ENCODE results near the gene MTHFD2.
"Not testable (repeated sequence)": the region's sequence is repeated elsewhere in the genome, so short reads cannot be mapped to it uniquely, and the experiment has no call there.

MTHFD2 gene

DNA sequence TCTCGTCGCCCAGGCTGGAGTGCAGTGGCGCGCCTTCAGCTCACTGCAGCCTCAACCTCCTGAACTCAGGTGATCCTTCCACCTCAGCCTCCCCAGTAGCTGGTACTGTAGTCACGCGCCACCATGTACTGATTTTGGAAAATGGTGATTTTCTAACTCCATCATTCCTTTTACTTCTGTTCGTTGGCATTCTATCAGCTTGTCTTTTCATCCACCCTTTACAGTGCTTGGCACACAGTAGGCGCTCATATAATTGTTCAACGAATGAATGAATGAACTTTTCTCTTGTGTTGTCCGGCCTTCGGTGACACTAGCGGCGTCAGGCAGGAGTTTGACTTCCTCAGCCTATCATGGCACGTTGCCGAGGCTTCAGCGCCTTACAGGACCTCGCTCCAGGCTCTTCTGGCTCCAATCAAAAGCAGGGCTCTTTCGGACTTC, 373 bp upstream of the MTHFD2 start:
- DNase-seq, result no peak

DNA sequence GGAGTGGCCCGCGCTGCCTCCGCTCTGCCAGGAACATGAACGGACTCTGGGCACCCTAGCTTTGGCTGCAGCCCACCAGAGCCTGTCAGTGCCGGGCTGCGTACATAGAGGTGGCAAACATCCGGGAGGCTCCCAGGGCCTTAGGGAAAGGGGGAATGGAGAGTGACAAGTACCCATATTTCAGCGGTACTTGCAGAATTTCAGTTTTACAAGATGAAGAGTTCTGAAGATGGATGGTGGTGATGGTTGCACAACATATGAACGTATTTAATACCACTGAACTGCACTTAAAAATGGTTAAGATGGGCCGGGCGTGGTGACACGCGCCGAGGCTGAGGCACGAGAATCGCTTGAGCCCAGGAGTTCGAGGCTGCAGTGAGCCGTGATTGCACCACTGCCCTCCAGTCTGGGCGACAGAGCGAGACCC, 873 bp downstream of the MTHFD2 start:
- no peak for DNase-seq

DNA sequence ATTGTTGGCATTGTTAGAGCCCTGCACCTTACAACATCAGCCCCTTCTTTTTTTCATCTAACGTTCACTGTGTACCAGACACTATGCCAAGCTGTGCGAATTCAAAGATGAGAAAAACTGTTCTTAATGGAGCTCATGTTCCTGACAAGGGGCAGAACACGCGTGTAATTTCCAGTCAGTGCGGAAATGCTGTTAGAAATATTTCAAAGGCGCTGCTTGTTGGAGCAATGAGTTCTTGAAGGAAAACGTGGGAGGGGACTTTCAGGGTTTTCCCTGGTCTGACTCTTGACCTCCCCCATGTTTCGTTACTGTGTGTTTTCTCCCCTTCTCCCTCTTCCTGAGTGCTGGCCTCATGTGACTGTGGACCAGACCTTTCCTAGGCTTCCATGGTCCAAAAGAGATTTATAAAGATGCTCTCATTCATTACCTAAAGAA, 1.5 kb downstream of the MTHFD2 start:
- no peak for DNase-seq

DNA sequence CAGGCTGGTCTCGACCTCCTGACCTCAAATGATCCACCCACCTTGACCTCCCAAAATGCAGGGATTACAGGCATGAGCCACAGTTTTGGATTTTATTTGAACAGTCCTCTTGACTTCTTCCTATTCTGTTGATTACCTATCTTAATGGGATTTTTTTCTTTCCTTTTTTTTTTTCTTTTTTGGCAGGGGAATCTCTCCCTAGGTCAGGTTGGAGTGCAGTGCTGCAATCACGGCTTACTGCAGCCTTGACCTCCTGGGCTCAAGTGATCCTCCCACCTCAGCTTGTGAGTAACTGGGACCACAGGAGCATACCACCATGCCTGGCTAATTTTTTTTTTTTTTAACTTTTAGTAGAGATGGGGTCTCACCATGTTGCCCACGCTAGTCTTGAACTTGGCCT, 2.8 kb downstream of the MTHFD2 start:
- DNase-seq, result no peak

DNA sequence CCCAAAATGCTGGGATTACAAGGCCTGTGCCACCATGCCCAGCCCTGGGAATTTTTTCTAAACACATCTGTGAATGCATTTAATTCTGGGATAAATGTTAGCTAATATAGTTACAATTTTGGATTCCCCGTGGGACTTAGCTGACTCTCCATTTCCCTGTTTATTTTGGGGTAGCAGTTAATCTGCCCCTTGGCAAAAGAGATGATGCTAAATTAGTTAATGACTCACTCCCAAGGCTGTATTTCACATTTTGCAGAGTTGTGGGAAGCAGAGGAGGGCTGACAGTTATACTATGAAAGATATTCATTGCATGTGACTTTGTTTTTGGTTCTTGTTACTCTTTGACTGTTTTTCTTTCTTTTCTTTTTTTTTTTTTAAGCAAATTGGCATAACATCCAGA, 3.2 kb downstream of the MTHFD2 start:
- no peak for DNase-seq

DNA sequence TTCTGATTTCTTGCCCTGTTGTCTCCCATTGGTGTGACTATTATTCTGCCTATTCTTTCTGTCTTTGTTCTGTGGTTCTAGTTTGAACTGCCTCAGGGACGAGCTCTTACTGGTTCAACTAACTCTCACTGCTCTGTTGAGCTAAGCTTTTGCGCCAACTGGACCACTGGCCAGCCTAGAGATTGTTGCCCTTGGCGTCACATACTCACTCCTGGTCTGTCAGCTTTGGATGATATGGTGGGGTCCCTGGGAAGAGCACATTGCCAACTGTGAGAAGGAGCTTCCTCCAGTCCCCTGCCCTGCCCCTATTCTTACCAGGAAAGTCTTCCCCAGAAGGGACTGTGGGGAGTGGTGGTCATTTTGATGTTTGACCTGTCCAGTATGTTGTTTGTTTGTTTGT, 6.0 kb downstream of the MTHFD2 start:
- DNase-seq, result no peak

DNA sequence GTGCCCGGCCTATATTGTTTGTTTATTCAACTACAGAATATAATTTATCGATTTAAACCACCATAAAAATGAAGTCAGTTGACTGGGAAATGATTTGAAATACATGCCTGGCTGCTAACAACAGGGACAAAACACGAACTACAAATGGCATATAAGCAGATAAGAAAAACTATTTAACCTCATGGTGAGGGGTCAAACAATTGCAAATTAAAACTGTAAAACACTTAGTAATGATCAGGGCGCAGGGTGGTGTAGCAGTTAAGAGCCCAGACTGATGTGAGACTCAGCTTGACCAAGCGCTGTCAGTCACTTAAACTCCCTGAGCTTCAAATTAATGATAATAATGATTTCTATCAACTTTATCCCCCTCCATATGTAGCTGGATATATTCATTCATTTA, 6.7 kb downstream of the MTHFD2 start:
- no peak for DNase-seq

DNA sequence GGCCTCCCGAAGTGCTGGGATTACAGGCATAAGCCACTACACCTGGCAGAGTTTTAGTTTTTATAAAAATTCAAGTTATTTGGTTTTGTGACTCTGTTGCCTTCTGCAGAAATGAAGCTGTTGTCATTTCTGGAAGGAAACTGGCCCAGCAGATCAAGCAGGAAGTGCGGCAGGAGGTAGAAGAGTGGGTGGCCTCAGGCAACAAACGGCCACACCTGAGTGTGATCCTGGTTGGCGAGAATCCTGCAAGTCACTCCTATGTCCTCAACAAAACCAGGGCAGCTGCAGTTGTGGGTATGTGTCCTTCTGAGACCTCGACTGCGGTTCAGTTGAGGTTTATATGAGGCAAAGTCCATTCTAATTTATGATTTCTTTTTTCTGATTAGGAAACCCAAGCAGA, 7.2 kb downstream of the MTHFD2 start:
- DNase-seq, result peak; percentile 8

DNA sequence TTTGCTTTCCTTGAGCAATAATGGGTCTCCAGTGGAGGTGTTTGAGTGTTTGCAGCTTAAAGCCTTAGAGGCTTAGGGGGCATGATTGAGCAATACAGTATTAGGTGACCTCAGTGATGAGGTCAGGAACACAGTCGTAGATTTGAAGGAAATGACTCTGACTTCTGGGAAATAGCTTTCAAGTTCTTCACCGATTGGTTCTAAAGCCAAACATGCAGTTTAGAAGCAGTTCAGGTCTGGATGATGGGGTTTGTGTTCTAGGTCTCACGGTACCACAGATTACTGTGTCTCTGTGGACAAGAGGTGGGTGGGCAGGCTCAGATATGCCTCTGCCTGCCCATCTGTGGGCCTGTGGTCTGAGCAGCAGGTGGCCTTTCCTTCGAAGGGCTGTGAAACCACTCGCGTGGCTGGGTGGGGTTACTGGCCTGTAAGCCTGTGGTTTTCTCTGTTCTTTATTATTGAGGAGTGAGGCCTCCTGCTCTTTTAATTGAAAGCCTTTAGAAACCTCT, 7.8 kb downstream of the MTHFD2 start:
- no peak for DNase-seq

DNA sequence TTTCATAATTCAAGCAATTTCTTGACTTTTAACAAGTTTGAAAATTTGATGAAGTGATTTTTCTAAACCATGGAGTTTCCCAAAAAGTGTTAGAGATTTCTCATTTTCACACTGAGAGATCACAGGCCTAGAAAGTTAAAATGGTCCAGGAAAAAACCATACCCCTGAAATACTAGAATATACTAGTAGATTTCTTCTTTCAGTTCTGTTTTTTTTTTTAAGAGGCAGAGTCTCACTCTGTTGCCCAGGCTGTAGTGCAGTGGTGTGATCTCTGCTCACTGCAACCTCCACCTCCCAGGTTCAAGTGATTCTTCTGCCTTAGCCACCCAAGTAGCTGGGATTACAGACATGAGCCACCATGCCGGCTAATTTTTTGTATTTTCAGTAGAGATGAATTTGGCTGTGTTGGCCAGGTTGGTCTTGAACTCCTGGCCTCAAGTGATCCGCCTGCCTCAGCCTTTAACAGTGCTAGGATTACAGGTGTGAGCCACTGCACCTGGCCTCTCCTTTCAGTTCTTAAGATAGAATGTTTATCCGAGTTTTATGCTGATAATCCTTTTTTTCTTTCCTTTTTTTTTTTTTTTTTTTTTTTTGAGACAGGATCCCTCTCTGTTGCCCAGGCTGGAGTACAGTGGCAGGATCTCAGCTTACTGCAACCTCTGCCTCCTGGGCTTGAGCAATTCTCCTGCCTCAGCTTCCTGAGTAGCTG, 14.4 kb downstream of the MTHFD2 start:
- DNase-seq, result no peak

DNA sequence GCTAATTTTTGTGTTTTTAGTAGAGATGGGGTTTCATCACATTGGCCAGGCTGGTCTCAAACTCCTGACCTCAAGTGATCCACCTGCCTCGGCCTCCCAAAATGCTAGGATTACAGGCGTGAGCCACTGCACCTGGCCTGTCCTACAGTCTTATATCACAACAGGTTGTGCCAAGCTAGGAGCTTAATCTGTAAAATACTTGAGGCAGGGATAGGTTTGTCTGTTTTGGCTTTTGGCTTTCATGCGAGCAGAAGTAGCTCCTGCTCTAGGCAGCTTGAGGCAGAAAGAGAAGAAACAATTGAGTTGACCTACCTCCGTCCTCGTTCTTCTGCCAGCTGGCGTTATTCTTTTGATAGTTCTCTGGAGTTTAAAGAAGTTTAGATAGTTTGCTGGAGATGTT, 17.4 kb downstream of the MTHFD2 start:
- not testable (repeated sequence) for DNase-seq

DNA sequence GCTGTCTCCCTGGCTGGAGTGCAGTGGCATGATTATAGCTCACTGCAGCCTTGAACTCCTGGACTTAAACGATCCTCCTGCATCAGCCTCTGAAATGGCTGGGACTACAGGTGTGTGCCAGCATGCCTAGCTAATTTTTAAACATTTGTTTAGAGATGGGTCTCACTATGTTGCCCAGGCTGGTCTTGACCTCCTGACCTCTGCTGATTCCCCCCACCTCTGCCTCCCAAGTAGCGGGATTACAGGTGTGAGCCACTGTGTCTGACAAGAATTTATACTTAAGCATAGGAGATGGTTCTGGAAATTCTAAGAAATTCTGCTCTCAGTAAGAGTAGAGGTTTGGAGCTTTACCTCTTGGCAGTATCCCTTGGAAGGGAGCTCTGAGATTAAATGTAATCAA, 18.2 kb downstream of the MTHFD2 start:
- DNase-seq, result no peak

DNA sequence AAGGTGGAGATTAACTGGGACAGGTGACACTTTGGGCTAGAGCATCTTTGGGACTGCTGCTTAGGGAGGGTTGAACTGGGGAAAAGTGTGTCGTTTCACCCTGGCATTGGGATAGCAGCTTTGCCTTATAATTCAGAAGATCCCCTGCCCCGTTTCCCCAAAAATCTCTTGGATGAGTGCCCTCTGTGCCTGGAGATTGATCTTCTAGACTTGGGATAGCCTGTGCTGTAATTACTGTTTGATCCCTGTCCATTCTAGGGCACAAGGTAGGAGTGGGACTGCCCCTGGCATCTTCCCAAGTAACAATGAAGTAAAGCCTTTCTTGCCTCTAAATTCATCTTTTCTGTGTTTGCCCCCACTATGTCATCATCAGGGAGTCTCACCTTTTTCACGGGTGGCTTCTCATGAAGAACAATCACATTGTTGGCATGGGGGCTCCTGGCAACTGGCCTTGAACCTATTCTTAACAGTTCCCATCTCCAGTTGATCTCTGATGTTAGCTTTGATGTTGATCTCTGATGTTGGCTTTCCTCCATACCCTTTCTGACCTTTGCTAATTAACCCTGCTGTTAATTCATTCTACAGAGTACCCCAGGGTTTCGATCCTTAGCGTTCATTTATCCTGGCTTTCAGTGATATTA, 21.6 kb downstream of the MTHFD2 start:
- DNase-seq, result no peak

DNA sequence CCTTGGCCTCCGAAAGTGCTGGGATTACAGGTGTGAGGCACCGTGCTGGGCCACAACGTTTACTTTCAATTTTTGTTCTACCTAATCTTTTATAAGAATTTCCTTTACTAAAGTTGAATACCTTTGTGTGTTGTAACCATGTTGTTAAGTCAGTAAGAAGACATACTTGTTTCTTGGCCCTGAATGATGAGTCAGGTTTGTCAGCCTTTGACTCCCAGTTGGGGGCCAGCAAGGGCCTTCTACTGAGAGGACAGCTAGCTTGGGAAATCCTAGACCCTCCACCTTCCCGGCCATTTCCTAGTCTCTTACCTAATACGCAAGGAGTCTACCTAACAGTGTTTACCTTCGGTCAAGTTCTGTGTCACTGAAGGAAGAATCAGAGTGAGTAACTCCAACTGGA, 22.7 kb downstream of the MTHFD2 start:
- no peak for DNase-seq

DNA sequence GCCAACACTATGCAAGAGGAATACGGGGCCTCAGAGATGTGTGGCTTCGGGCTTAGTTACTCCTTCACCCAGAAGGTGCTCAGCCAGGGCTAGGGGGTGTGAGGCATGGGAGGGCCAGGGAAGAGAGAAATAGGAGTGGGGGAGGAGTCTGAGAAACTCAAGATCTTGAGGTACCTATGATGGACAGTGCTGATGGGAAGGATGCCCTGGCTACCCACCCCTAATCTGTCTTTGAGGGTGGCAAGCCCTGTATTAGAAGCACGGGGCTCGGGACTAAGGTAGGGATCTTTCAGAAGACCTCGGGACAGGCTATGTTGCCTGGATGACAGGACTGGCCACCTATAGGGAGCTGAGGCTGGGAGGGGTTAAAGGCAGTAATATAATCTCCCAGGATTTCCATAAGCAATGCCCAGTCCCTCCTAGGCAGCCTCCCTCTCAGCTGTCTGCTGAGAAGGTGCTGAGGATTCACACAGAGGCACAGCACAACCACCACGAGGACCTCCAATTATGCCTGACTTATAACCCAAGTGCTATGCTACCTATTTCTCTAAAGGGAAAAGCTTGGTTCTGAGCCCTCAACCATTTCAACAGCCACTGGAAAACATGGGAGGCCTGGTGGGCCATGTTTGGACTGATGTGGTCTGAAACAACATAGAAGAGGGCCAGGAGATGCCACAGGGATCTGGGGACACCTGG, 23.3 kb downstream of the MTHFD2 start:
- DNase-seq, result no peak

DNA sequence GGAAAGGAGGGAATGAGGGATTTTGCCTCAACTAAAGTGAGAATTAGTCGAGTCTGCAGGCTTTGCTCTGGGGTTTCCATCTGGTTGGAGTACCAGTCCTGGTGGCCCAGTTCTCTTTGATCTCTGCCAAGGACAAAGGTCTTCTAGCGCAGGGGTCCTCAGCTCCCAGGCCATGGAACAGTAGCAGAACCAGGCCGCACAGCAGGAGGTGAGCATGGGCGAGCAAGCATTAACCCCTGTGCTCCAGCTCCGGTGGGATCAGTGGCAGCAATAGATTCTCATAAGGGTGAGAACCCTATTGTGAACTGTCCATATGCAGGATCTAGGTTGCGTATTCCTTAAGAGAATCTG, 23.9 kb downstream of the MTHFD2 start:
- DNase-seq, result no peak

DNA sequence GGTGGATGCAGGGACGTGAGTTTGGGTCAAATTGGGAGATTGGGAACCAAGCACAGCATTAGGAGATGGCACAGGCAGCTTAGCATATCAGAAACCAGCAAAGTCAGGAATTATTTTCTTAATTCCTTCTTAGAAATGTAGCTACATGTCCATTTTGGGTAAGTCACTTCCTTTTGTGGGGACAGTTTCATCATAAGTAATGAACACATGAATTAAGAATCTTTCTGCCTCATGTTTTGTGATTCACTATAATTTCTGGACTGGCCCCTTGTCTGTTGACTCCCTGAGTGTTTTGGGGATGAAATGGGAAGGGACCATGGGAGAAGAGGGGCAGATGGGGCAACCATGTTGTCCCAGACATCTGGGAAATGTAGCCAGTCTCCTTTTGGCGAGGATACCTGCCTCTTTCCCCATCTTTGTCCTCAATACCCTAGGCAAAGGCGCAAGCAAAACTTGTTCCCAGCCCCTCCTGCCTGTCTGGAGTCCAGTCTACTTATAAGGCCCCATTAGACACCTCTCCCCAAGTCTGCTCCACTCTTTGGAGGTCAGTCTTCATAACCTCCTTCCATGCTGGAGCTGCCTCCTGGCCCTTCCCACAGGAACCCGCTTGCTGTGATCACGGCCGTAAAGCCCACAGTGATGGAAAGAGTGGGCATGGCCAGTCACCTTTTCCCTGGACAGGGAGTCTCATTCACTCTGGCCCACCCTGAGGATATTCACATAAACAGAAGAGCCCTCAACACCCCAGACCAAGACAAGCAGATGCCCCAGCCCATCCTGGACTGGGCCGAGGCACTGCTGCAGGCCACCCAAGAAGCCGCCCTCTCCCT, 25.7 kb downstream of the MTHFD2 start:
- no peak for DNase-seq

DNA sequence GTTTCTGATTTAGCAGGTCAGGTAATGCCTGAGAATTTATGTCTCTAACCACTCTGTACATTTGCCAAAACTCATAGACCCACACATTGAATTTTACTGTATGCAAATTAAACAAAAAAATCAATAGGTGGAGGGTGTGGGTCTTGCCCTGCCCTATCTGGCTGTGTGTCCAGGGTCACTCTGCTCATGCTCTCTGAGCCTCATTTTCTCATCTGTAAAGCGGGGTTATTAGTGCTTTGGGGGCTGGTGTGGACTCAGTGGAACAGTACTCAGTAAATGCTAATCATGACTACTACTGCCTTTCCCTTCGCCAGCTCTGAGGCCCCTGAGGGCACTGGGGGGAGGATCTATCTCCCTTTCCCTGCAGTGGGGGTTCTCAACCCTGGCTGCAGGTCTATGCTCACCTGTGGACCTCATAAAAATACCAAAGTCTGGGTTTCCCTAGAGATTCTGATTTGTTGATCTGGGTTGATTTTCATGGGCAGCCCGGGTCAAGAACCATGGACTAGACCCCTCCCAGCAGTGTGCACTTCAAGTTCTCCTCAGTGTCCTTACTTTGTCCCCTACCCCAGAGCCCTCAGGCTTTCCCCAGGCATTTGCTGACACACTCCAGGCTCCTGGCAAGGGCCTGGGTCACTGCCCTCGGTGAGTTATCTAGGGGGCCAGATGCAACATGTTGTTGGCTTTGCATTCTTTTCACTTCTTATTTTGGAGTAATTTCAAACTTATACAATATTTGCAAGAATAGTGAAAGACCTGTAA, 27.5 kb downstream of the MTHFD2 start:
- DNase-seq, result no peak

DNA sequence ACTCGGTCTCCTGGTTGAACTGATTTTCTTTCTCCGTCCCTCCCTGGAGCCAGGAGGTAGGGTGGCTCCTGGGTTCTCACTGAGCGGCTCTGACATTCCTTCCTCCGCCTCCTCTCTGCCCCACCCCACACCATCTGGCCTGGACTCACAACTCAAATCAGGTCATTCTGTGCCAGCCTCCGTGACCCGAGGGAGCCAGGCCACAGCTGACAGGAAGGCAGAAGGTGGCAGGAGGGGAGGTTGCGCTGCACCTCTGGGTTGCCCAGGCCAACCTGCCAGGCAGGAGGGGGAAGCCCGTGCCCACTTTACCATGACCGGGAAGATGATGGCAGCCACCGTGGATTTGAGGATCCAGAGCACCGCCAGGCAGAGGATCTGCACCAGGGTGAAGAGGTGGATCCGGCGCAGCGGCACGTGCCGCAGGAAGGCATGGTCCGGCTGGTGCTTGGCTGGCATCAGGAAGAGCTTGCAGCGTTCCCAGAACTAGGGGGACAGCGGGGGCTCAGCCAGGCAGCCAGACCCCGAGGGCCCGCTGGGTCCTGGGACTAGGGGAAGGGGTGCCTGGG, 28.3 kb downstream of the MTHFD2 start:
- no peak for DNase-seq

DNA sequence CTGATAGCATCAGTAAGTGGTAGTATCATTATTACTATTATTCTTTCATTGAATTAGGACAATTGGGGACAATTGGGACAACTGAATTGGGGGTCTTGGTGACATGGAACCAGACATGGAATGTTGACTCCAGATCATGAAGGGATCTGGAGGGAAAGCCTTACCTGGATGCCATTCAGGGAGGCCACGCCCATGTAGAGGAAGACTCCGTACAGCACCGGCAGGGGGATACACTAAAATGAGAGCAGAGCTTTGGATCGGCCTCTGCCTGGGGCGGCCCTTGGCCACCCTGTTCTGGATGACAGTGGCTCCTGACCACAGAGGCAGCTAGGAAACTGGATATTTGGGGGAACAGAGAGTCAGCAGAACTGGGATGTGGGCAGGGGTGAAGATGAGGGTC, 29.2 kb downstream of the MTHFD2 start:
- no peak for DNase-seq

DNA sequence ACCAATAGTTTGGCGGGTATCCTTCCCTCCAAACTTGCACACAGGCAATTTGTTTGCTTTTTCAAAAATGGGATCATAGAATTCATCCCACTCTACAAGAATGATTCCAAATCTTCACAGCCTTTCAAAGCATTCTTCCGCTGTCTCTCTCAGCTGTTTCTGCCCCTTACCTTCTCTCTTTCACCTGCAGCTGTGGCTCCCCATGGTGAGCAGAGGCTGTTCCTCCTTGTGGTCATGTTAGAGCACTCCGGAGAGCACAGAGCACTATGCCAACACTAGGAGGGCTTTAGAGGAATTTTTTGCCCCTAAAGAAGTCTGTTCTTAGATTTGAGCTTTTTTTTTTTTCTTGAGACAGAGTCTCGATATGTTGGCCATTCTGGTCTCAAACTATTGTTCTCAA, 30.4 kb downstream of the MTHFD2 start:
- peak; percentile 12 for DNase-seq

DNA sequence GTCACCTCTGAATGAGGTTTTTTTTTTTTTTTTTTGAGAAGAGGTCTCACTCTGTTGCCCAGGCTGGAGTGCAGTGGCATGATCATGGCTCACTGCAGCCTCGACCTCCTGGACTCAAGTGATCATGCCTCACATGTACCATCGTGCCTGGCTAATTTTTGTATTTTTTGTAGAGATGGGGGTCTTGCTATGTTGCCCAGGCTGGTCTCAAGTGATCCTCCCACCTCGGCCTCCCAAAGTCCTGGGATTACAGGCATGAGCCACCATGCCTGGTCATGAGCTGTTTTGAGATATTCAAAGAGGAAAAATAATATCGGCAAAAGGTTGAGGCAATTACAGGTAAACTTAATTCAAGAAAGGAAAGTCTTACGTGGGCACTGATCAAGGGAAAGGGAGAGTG, 31.4 kb downstream of the MTHFD2 start:
- DNase-seq, result not testable (repeated sequence)

All from NCI-H2107 (cell line).